HG02798 (cell line): ENCODE data around the gene MELK.

ENCODE experiments used
- ATAC-seq: cut with Tn5 transposase; IDR thresholded peaks from one replicate; pipeline ENCODE4 v1.9.1; 2021; ENCODE audit warnings: mild to moderate bottlenecking; ENCODE audit not compliant: unreplicated experiment, poor library complexity

The MELK gene

GRCh38 chr9:36576866-36577265 lies 4.2 kb downstream of the MELK start:
- ATAC-seq = no peak

DNA sequence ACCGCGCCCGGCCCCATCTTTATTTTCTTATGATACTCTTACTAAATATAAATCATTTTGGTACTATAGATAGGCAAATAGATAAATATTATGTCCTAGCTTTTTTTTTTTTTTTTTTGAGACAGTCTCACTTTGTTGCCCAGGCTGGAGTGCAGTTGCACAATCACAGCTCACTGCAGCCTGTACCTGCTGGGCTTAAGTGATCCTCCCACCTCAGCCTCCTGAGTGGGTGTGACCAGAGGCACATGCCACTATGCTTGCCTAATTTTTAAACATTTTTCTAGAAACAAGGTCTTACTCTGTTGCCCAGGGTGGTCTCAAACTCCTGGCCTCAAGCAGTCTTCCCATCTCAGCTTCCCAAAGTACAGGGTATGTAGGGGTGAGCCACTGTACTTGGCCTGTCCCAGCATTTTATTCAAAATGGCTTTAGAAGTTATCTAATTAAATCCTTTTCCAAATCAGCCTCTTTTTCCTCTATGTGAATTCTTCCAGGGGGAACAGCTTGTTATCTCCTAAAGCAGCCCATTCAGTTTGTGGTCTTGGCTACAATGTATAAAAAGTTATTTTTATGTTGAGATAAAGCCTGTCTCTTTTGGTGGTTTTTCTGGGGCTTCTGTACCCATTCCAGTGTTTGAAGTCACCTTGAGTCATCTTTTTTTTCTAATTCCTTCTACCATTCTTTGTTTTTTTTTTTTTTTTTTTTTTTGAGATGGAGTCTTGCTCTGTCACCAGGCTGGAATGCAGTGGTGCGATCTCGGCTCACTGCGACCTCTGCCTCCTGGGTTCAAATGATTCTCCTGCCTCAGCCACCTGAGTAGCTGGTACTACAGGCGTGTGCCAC lies 12.1 kb downstream of the MELK start:
- ATAC-seq = no peak

DNA sequence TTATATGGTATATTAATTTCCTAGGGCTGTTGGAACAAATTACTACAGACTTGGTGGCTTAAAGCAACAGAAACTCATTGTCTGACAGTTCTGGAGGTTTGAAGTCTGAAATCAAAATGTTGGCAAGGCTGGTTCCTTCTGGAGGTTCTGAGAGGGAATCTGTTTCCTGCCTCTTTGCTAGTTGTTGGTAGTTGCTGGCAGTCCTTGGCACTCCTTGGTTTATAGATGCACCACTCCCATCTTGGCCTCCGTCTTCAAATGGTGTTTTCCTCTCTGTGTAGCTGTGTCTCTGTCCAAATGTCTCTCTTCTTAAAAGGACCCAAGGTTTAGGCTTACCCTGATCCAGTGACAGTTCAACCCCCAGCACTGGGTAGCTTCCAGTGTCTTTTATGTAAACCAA lies 17.5 kb downstream of the MELK start:
- no peak for ATAC-seq

DNA sequence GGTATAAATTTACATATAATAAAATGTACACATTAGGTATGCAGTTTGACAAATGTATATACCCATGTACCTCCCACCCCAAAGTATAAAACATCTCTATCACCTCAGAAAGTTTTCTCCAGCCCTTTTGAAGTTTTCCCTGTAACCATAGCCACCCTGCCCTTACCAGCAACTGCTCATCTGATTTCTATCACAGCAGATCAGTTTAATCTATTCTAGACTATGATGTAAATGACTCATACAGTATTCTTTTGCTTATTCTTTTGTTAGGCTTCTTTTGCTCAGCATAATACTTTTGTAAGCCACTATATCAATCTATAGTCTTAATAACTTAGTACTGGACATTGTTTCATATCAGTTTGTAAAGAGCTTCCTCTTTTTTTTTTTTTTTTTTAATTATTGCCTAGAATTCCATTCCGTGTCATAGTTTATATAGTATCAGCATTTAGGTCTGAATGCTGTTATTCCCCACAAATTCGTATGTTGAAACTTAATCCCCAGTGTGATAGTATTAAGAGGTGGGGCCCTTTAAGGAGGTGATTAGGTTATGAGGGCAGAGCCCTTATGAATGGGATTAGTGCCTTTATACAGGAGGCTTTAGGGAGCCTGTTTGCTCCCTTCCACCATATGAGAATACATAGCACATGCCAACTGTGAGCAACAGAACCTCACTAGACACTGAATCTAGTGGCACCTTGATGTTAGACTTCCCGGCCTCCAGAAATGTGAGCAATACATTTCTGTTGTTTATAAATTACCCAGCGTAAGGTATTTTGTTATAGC lies 20.3 kb downstream of the MELK start:
- no peak for ATAC-seq

GRCh38 chr9:36594213-36594612 lies 21.5 kb downstream of the MELK start:
- ATAC-seq = no peak

GRCh38 chr9:36597412-36598178 lies 24.9 kb downstream of the MELK start:
- no peak for ATAC-seq

DNA sequence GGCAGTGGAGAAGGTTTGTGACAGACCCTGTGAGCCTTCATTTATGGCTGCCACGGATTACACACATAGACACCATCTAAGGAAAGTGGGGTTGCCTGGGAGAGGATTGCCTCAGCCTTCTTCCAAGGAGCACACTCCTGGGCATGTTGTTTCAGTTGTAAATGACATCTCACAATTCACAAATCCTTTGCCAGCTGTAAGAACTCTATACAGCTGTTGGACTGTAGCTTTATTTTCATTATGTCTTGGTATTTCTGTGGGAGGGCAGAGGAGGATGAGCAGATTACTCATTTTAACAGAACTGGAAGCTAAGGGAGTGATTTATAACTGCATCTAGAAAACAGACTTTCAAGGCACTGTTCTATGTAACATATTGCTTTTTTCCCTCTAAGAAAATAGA lies 25.6 kb downstream of the MELK start:
- ATAC-seq = no peak

DNA sequence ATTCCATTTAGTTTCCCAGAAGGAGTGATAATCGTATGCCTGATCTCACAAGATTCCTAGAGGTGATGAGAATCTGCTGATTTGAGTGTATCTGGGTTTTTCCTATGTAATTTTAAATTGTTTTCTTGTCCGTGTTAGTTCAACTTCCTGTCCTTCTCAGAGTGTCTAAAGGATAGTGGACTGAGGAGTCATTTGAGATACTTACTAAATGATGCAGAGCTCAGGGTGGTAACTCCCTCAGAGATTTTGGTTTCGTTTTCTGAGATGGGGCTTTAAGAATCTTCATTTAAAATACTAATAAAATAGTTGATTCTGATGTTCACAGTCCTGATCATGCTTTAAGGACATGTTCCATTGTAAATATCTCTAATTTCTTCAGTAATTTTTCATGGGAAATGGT lies 30.3 kb downstream of the MELK start:
- peak; percentile 66 for ATAC-seq

DNA sequence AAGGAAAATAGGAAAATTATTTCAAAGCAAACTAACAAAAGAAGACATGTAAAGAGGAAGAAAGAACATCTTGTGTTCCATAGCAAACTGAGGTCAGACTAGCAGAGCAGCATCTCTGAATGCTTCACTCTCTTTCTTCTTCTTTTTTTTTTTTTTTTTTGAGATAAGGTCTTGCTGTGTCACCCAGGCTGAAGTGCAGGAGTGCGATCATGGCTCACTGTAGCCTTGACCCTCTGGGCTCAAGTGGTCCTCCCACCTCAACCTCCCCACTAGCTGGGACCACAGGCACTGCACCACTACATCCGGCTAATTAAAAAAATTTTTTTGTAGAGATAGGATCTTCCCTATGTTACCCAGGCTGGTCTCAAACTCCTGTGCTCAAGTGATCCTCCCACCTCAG lies 36.6 kb downstream of the MELK start:
- ATAC-seq = no peak

DNA sequence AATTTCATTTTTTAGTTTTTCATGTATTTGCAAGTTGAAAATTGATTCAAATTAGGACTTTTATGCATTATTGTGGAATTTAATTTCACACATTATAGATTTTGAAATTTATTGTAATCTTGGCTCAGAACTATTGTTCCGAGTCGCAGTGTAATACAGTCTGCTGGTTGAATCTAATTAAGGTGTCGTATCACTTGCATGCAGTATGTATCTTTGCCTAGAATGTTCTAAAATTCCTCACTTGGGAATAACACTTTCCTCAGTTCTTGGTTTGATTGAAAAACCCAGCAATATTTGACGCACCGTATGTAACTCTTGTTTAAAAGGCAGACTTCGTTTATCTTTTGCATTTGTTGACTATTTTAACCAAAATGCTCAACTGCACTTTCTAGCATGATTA lies 49.4 kb downstream of the MELK start:
- ATAC-seq = no peak

- ATAC-seq = no peak
Observed at GRCh38 chr9:36623280-36623679, 50.6 kb downstream of the MELK start.

- no peak for ATAC-seq
Observed at GRCh38 chr9:36625006-36625615, 52.4 kb downstream of the MELK start.

DNA sequence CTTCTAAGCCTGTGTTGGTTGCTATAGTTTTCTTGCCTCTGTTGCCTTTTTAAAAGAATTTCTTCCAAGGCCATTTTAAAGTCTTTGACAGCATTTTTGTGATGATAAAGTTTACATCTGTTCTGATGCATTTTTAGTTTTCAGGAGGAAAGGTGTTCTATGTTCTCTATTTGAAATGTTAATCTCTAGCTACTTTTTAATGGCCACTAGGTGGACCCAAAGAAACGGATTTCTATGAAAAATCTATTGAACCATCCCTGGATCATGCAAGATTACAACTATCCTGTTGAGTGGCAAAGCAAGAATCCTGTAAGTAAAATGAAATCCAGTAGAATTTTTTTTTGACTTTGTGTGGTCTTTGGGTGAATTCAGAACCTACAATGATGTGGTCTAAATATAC lies 60.2 kb downstream of the MELK start:
- no peak for ATAC-seq

DNA sequence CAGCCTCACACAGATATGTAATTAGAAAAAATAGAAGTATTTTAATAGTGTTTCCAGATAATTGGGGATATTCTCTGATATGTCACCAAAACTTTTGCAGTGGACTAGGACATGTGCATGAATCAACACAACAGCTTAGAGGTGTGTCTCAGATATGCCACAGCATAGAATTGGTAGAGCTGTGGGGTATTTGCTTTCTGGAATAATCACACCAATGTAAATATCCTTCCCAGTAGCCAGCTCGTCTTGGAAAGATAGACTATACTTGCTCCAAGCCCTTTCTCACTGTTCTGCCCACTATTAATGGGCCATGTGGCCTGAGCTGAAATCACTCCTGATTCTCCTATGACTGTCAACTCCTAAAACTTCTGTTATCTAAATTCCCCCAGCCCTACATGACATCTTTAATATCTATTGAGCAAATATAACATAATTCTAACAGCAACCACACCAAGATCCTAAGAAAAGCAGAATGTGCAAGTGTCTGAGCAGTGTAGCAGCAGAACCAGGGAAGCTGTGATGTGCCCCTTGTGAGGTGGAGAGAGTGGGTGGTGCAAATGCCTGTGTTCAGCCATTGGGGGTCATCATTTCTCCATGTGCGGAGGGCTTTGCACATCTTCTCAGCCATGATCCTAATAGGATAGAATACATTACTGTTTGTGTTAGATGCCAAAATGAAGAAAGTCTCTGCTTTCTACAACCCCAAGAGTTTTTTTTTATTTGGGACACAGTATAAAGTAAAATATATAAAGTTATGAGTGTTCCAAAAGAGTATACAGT lies 65.0 kb downstream of the MELK start:
- no peak for ATAC-seq

DNA sequence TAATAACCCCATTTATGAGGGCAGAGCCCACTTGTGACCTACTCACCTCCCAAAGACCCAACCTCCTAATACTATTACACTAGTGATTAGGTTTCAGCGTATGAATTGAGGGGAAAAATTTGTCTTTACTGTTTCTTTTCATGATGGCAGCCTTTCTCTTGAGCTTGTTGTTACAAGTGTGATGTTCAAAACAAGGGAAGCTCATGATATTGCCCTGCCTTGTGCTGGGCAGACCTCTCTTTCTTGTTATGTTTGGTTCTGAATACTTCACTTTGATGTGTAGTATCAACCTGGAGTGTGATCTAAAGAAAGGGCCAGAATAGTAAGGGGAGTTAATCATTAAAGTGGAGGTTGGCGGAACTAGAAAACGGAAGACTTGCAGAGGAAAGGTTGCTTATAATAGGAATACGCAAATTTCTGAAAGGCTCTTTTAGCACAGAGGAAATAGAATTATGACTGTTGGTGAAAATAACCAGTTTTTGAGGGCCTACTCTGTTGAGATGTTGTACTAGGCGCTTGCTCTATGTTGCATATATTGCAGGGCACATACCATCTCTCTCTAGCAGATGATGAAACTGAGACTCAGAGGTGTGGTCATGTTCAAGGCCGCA lies 68.2 kb downstream of the MELK start:
- peak; percentile 81 for ATAC-seq

- no peak for ATAC-seq
Observed at GRCh38 chr9:36642817-36643216, 70.1 kb downstream of the MELK start.

DNA sequence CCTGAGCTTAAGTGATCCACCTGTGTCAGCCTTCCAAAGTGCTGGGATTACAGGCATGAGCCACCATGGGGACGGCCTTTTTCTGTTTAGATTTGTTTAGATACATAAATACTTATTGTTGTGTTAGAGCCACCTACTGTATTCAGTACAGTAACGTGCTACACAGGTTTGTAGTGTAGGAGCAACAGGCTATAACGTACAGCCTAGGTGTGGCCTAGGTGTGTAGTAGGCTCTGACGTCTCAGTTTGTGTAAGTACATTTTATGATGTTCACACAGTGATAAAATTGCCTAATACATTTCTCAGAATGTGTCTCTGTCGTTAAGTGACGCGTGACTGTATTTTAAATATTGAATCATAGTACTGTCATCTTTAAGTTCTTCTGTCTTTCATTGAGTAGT lies 84.1 kb downstream of the MELK start:
- ATAC-seq = no peak

DNA sequence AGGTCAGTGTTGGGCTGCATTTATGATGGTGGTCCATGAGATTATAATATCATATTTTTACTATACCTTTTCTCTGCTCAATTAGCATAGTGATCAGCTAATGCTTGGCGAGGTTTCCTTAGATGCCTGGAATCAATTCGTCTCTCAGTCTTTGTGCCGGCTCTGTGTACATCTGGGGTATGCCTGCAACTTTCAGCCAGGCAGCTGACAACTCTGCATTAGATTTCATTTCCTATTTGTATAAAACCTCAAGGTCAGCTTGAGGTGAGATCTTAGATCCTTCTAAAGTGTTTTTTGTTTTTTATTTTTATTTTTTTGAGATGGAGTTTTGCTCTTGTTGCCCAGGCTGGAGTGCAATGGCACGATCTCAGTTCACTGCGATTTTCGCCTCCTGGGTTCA lies 86.8 kb downstream of the MELK start:
- peak; percentile 60 for ATAC-seq

GRCh38 chr9:36664806-36665205 lies 92.1 kb downstream of the MELK start:
- no peak for ATAC-seq
